Mammary epithelial cell (primary cell): ENCODE measurements around the gene DOK6.

Experiments used
- EZH2 ChIP-seq: IDR thresholded peaks from 2 replicates; pipeline ENCODE4 v1.6.1; 2012; ENCODE audit warnings: low read length, inconsistent platforms, borderline replicate concordance
- TF ChIP-seq, protein P1 (sequence below), 2 donors: IDR thresholded peaks in 1 of 2; conservative IDR thresholded peaks in 1 of 2; 2 replicates each; pipeline ENCODE4 v1.5.1; 2011 to 2012; ENCODE audit warnings: inconsistent platforms in 2 of 2, low read length in 2 of 2, mild to moderate bottlenecking in 2 of 2, control low read depth in 1 of 2, low read depth in 1 of 2; ENCODE audit not compliant: insufficient read depth in 1 of 2; ENCODE audit errors: extremely low read depth in 1 of 2

DNA sequence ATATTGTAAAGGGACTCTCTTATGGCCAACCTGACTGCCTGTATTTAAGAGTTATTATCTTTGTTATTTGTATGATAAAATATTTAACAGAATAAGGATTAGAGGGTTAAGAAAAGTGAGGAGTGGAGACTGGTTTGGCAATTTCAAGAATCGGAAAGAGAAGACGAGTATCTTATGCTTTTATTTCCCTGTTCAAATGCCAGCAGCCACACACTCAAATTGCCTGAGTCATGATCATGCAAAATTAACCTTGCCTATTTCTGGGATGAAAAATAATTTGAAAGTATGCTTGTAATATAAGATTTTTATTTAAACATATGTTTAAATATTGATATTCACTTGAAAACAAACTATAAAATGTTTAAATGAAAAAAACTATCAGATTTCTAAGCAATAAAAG is 358.4 kb downstream of the DOK6 start:
- TF ChIP-seq, protein P1, sequence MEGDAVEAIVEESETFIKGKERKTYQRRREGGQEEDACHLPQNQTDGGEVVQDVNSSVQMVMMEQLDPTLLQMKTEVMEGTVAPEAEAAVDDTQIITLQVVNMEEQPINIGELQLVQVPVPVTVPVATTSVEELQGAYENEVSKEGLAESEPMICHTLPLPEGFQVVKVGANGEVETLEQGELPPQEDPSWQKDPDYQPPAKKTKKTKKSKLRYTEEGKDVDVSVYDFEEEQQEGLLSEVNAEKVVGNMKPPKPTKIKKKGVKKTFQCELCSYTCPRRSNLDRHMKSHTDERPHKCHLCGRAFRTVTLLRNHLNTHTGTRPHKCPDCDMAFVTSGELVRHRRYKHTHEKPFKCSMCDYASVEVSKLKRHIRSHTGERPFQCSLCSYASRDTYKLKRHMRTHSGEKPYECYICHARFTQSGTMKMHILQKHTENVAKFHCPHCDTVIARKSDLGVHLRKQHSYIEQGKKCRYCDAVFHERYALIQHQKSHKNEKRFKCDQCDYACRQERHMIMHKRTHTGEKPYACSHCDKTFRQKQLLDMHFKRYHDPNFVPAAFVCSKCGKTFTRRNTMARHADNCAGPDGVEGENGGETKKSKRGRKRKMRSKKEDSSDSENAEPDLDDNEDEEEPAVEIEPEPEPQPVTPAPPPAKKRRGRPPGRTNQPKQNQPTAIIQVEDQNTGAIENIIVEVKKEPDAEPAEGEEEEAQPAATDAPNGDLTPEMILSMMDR (conservative IDR thresholded peaks at IDR 0.05 in 1 of 2, IDR thresholded peaks at IDR 0.05 in 1 of 2; ENCODE audit: extremely low read depth in 1 of 2, insufficient read depth in 1 of 2, low read depth in 1 of 2, low read length in 2 of 2), result no peak
- no peak for TF ChIP-seq EZH2
